Effector memory CD4-positive, alpha-beta T cell (primary cell): ENCODE measurements around the gene RFC4.
A peak's percentile ranks its signal among the peaks of the same experiment; 100 is the strongest.

Experiments
- DNase-seq, 3 donors: peaks; one replicate each; pipeline ENCODE4 v3.0.0-alpha.2; 2020
- H3K27ac ChIP-seq: 2 replicates; pipeline ENCODE4 v1.7.0; 2013; ENCODE audit warnings: mild to moderate bottlenecking, low read length, moderate library complexity; ENCODE audit not compliant: insufficient read depth, poor library complexity, severe bottlenecking
- H3K27me3 ChIP-seq: replicated peaks from 2 replicates; pipeline ENCODE4 v1.7.0; 2013; ENCODE audit warnings: mild to moderate bottlenecking, low read length; ENCODE audit not compliant: insufficient read depth, control insufficient read depth, poor library complexity, severe bottlenecking
- H3K36me3 ChIP-seq: 2 replicates; pipeline ENCODE4 v1.7.0; 2013; ENCODE audit warnings: mild to moderate bottlenecking, low read length, moderate library complexity; ENCODE audit not compliant: control insufficient read depth, insufficient read depth
- H3K4me1 ChIP-seq: 2 replicates; pipeline ENCODE4 v1.7.0; 2013; ENCODE audit warnings: low read length, mild to moderate bottlenecking; ENCODE audit not compliant: control insufficient read depth, insufficient read depth, poor library complexity, severe bottlenecking
- H3K4me3 ChIP-seq: 2 replicates; pipeline ENCODE4 v1.7.0; 2013; ENCODE audit warnings: low read length, low read depth, mild to moderate bottlenecking; ENCODE audit not compliant: insufficient read depth, poor library complexity, severe bottlenecking
- H3K9me3 ChIP-seq: 2 replicates; pipeline ENCODE4 v1.7.0; 2013; ENCODE audit warnings: mild to moderate bottlenecking, low read length, moderate library complexity; ENCODE audit not compliant: control insufficient read depth

RFC4 gene

GRCh38 chr3:186779204-186779603 is 27.1 kb downstream of the RFC4 start:
- DNase-seq, result no peak

GRCh38 chr3:186775999-186776398 is 30.3 kb downstream of the RFC4 start:
- Histone ChIP-seq H3K27me3 (no peaks in the 10 kb centered on the region), H3K27ac (no peak overlapping the region), H3K36me3 (no peaks in the 10 kb centered on the region), H3K4me3 (no peak overlapping the region), H3K9me3 (no peaks in the 10 kb centered on the region), H3K4me1 (peaks cover 3% of the 10 kb centered on the region)
- no peak for DNase-seq

More at GRCh38 chr3:186779204-186779603, 27.1 kb downstream of the RFC4 start:
- Histone ChIP-seq H3K27me3 (no peaks in the 10 kb centered on the region), H3K36me3 (no peaks in the 10 kb centered on the region), H3K4me1 (no peaks in the 10 kb centered on the region), H3K27ac (no peak overlapping the region), H3K4me3 (no peak overlapping the region), H3K9me3 (no peaks in the 10 kb centered on the region)

GRCh38 chr3:186772701-186773417 is 33.4 kb downstream of the RFC4 start:
- peak overlapping the region; percentile 84 for H3K4me3 ChIP-seq
- no peaks in the 10 kb centered on the region for H3K27me3 ChIP-seq
- peaks cover 3% of the 10 kb centered on the region for H3K4me1 ChIP-seq
- H3K27ac ChIP-seq, result peak overlapping the region; percentile 64
- no peaks in the 10 kb centered on the region for H3K9me3 ChIP-seq
- no peaks in the 10 kb centered on the region for H3K36me3 ChIP-seq
- peak; percentile 24 to 49 (median 24) for DNase-seq

GRCh38 chr3:186772281-186772694 is 34.0 kb downstream of the RFC4 start:
- peaks cover 3% of the 10 kb centered on the region for H3K4me1 ChIP-seq
- H3K9me3 ChIP-seq, result no peaks in the 10 kb centered on the region
- peak overlapping the region; percentile 64 for H3K27ac ChIP-seq
- no peaks in the 10 kb centered on the region for H3K36me3 ChIP-seq
- DNase-seq, result no peak
- no peaks in the 10 kb centered on the region for H3K27me3 ChIP-seq
- H3K4me3 ChIP-seq, result peak overlapping the region; percentile 84

- H3K27me3 ChIP-seq, result no peaks in the 10 kb centered on the region
- H3K27ac ChIP-seq, result no peak overlapping the region
- DNase-seq, result no peak
- no peaks in the 10 kb centered on the region for H3K4me1 ChIP-seq
- H3K9me3 ChIP-seq, result no peaks in the 10 kb centered on the region
- H3K4me3 ChIP-seq, result no peak overlapping the region
- H3K36me3 ChIP-seq, result no peaks in the 10 kb centered on the region
These were observed 45.3 kb downstream of the RFC4 start for GRCh38 chr3:186760897-186761447.

- H3K27me3 ChIP-seq, result no peaks in the 10 kb centered on the region
- no peak overlapping the region for H3K4me3 ChIP-seq
- no peaks in the 10 kb centered on the region for H3K36me3 ChIP-seq
- H3K4me1 ChIP-seq, result no peaks in the 10 kb centered on the region
- H3K27ac ChIP-seq, result no peak overlapping the region
- DNase-seq, result no peak
- H3K9me3 ChIP-seq, result no peaks in the 10 kb centered on the region
These were observed 46.0 kb downstream of the RFC4 start for GRCh38 chr3:186760141-186760833.

GRCh38 chr3:186759231-186759930 is 46.9 kb downstream of the RFC4 start:
- Histone ChIP-seq H3K27ac (no peak overlapping the region), H3K36me3 (no peaks in the 10 kb centered on the region), H3K4me1 (no peaks in the 10 kb centered on the region), H3K4me3 (no peak overlapping the region), H3K27me3 (no peaks in the 10 kb centered on the region), H3K9me3 (no peaks in the 10 kb centered on the region)
- no peak for DNase-seq

GRCh38 chr3:186757686-186758220 is 48.5 kb downstream of the RFC4 start:
- DNase-seq, result no peak
- no peak overlapping the region for H3K27ac ChIP-seq
- no peaks in the 10 kb centered on the region for H3K27me3 ChIP-seq
- no peaks in the 10 kb centered on the region for H3K36me3 ChIP-seq
- no peak overlapping the region for H3K4me3 ChIP-seq
- H3K4me1 ChIP-seq, result no peaks in the 10 kb centered on the region
- H3K9me3 ChIP-seq, result no peaks in the 10 kb centered on the region

- no peaks in the 10 kb centered on the region for H3K27me3 ChIP-seq
- H3K9me3 ChIP-seq, result no peaks in the 10 kb centered on the region
- H3K27ac ChIP-seq, result no peak overlapping the region
- no peak for DNase-seq
- H3K4me3 ChIP-seq, result no peak overlapping the region
- no peaks in the 10 kb centered on the region for H3K36me3 ChIP-seq
- no peaks in the 10 kb centered on the region for H3K4me1 ChIP-seq
These were observed 49.1 kb downstream of the RFC4 start for GRCh38 chr3:186757214-186757613.
